EH (cell line): Measurements from ENCODE around the gene VWA5B1.
"Not testable (repeated sequence)": the region's sequence is repeated elsewhere in the genome, so short reads cannot be mapped to it uniquely, and the experiment has no call there.

Source experiments
- DNase-seq: peaks from one replicate; pipeline ENCODE4 v3.0.0-alpha.2; 2015; ENCODE audit warnings: low read depth

VWA5B1 gene

GRCh38 chr1:20281801-20282200, 8.9 kb upstream of the VWA5B1 start:
- peak; percentile 44 for DNase-seq

GRCh38 chr1:20282533-20282932, 8.1 kb upstream of the VWA5B1 start:
- no peak for DNase-seq

GRCh38 chr1:20284046-20284445, 6.6 kb upstream of the VWA5B1 start:
- no peak for DNase-seq

- no peak for DNase-seq
These were observed 6.0 kb upstream of the VWA5B1 start for GRCh38 chr1:20284625-20285024.

- no peak for DNase-seq
These were observed 5.2 kb upstream of the VWA5B1 start for GRCh38 chr1:20285510-20285909.

- not testable (repeated sequence) for DNase-seq
These were observed 3.0 kb upstream of the VWA5B1 start for GRCh38 chr1:20287696-20288095.

GRCh38 chr1:20291645-20292084, 990 bp downstream of the VWA5B1 start:
- no peak for DNase-seq

- DNase-seq: no peak
These were observed 8.0 kb downstream of the VWA5B1 start for GRCh38 chr1:20298626-20299025.

- no peak for DNase-seq
These were observed 10.9 kb downstream of the VWA5B1 start for GRCh38 chr1:20301463-20302107.

GRCh38 chr1:20302108-20302471, 11.4 kb downstream of the VWA5B1 start:
- no peak for DNase-seq

- DNase-seq: no peak
These were observed 16.4 kb downstream of the VWA5B1 start for GRCh38 chr1:20307026-20307425.

GRCh38 chr1:20308569-20308968, 17.9 kb downstream of the VWA5B1 start:
- DNase-seq: no peak

- DNase-seq: no peak
These were observed 20.6 kb downstream of the VWA5B1 start for GRCh38 chr1:20311289-20311688.

- no peak for DNase-seq
These were observed 21.6 kb downstream of the VWA5B1 start for GRCh38 chr1:20312310-20312709.

- no peak for DNase-seq
These were observed 22.1 kb downstream of the VWA5B1 start for GRCh38 chr1:20312818-20313217.

GRCh38 chr1:20317471-20317870, 26.8 kb downstream of the VWA5B1 start:
- no peak for DNase-seq

GRCh38 chr1:20318521-20318920, 27.8 kb downstream of the VWA5B1 start:
- no peak for DNase-seq

GRCh38 chr1:20318971-20319370, 28.3 kb downstream of the VWA5B1 start:
- DNase-seq: no peak

GRCh38 chr1:20319456-20320220, 29.0 kb downstream of the VWA5B1 start:
- no peak for DNase-seq

- DNase-seq: no peak
These were observed 30.0 kb downstream of the VWA5B1 start for GRCh38 chr1:20320704-20321103.

GRCh38 chr1:20321573-20321972, 30.9 kb downstream of the VWA5B1 start:
- no peak for DNase-seq

- no peak for DNase-seq
These were observed 31.6 kb downstream of the VWA5B1 start for GRCh38 chr1:20322081-20322824.
